Panc1 (cell line): ENCODE results near the gene DRD2. TPM values are rescaled to one million over a fixed set of nuclear protein-coding genes. Genes with fewer than 3 reads are reported as not detected.

Source experiments
- ATAC-seq: fragments of 200-7000 bp; cut with Tn5 transposase; 2 replicates; pipeline ENCODE4 v1.9.1; 2020; ENCODE audit warnings: mild to moderate bottlenecking, moderate library complexity
- BruUV-seq: library from RNA; stranded (reverse); fragments of 400-500 nt; replicated peaks from 2 replicates; lab custom pipeline; 2021; lab: Mats Ljungman, UMichigan
- CTCF ChIA-PET: fragments of 300-600 bp; sonication (Branson Sonifier 250); formaldehyde crosslinking; loops from one replicate; lab custom pipeline; 2022; ENCODE audit warnings: antibody characterized with exemption; lab: Charles Lee
- POLR2A ChIA-PET: fragments of 300-600 bp; sonication (Branson Sonifier 250); formaldehyde crosslinking; loops from one replicate; lab custom pipeline; 2022; ENCODE audit warnings: antibody characterized with exemption; lab: Charles Lee
- DNase-seq: peaks from one replicate; pipeline ENCODE4 v3.0.0-alpha.2; 2010; ENCODE audit warnings: low read depth, low spot score
- H3K27ac ChIP-seq: 2 replicates; pipeline ENCODE4 v1.5.1; 2011; ENCODE audit warnings: mild to moderate bottlenecking, low read length, inconsistent platforms
- H3K27me3 ChIP-seq: fragments of 200-500 bp; sonication (Bioruptor generic); 2 replicates; pipeline ENCODE4 v1.6.0; 2014; ENCODE audit warnings: low read length, inconsistent platforms; ENCODE audit not compliant: control insufficient read depth, insufficient read depth
- H3K36me3 ChIP-seq: fragments of 200-500 bp; sonication (Bioruptor generic); 2 replicates; pipeline ENCODE4 v1.5.1; 2014; ENCODE audit warnings: inconsistent platforms, mild to moderate bottlenecking, low read length, moderate library complexity; ENCODE audit not compliant: control insufficient read depth, insufficient read depth
- H3K4me1 ChIP-seq: 2 replicates; pipeline ENCODE4 v1.5.1; 2011; ENCODE audit warnings: inconsistent platforms, mild to moderate bottlenecking, low read length, moderate library complexity; ENCODE audit not compliant: control insufficient read depth, insufficient read depth
- H3K4me3 ChIP-seq, 2 experiments: 2 replicates each; pipeline ENCODE4 v1.5.1; 2011 to 2012; ENCODE audit warnings: low read depth in 2 of 2, low read length in 2 of 2, mild to moderate bottlenecking in 2 of 2, inconsistent platforms in 1 of 2, moderate library complexity in 1 of 2
- H3K9me3 ChIP-seq: fragments of 200-500 bp; sonication (Bioruptor generic); 2 replicates; pipeline ENCODE4 v1.5.1; 2014; ENCODE audit warnings: low read depth, mild to moderate bottlenecking, inconsistent platforms, low read length, moderate library complexity; ENCODE audit not compliant: control insufficient read depth, insufficient read depth
- CTCF ChIP-seq: fragments of 450-650 bp; IDR thresholded peaks from 2 replicates; pipeline ENCODE4 v1.5.1; 2017; ENCODE audit warnings: mild to moderate bottlenecking
- POLR2AphosphoS5 ChIP-seq: IDR thresholded peaks from 2 replicates; pipeline ENCODE4 v1.6.1; 2012; ENCODE audit warnings: mild to moderate bottlenecking, low read depth, low read length, moderate library complexity
- REST ChIP-seq, 2 experiments: IDR thresholded peaks; 2 replicates each; pipeline ENCODE4 v1.6.1; 2011 to 2012; ENCODE audit warnings: low read depth in 2 of 2, control low read depth in 1 of 2, low read length in 1 of 2, mild to moderate bottlenecking in 1 of 2, moderate library complexity in 1 of 2; ENCODE audit not compliant: insufficient read depth in 1 of 2
- SIN3A ChIP-seq: IDR thresholded peaks from 2 replicates; pipeline ENCODE4 v1.6.1; 2012; ENCODE audit warnings: low read depth, mild to moderate bottlenecking, low read length, moderate library complexity, borderline replicate concordance; ENCODE audit not compliant: insufficient read depth
- TCF7L2 ChIP-seq: IDR thresholded peaks from 2 replicates; pipeline ENCODE4 v1.6.1; 2011; ENCODE audit warnings: mild to moderate bottlenecking, low read depth, low read length, inconsistent platforms
- in situ Hi-C: cut with HindIII; loops from 2 replicates; pipeline ENCODE4 v1.10.0; 2016; ENCODE audit warnings: low sequenced_read_pairs, low pct_unique_long_range_greater_than_20kb
- intact Hi-C: fragments of 100-400 bp; cut with micrococcal nuclease; formaldehyde crosslinking; loops from one replicate; pipeline ENCODE4 v1.10.0; 2022; ENCODE audit not compliant: unreplicated experiment
- total RNA-seq: library from RNA; stranded (reverse); gene quantifications from one replicate; pipeline ENCODE4 v1.2.1, GENCODE V29; 2021; ENCODE audit not compliant: unreplicated experiment

The DRD2 gene
- total RNA-seq, 1 experiment from 2014 or later = 5.3 TPM

GRCh38 chr11:113397821-113398220, 77.4 kb downstream of the DRD2 start:
- Histone ChIP-seq H3K27ac (no peak overlapping the region), H3K27me3 (no peaks in the 10 kb centered on the region), H3K4me3 (no peak overlapping the region), H3K4me1 (no peaks in the 10 kb centered on the region), H3K36me3 (no peaks in the 10 kb centered on the region), H3K9me3 (no peaks in the 10 kb centered on the region)
- BruUV-seq = no TSS peak
- no peak for ATAC-seq
- no peak for TF ChIP-seq POLR2AphosphoS5
- intact Hi-C loops = no loop called here
- in situ Hi-C loops = no loop called here
- DNase-seq = no peak
- ChIA-PET POLR2A (no interaction called here), CTCF (no interaction called here)

GRCh38 chr11:113397212-113397611, 78.0 kb downstream of the DRD2 start:
- ATAC-seq (peak; percentile 17; the same call in 1 of the 2 replicates), DNase-seq (no peak)
- TF ChIP-seq REST (IDR thresholded peaks at IDR 0.05; ENCODE audit: insufficient read depth in 1 of 2, low read depth in 2 of 2, low read length in 1 of 2) (no peak), TCF7L2 (no peak), POLR2AphosphoS5 (no peak), SIN3A (no peak), CTCF (no peak)
- Histone ChIP-seq H3K4me1 (no peaks in the 10 kb centered on the region), H3K36me3 (no peaks in the 10 kb centered on the region), H3K9me3 (no peaks in the 10 kb centered on the region), H3K27me3 (no peaks in the 10 kb centered on the region), H3K4me3 (no peak overlapping the region), H3K27ac (no peak overlapping the region)
- intact Hi-C loops = no loop called here
- in situ Hi-C loops = no loop called here
- BruUV-seq = no TSS peak
- POLR2A ChIA-PET = no interaction called here
- CTCF ChIA-PET = no interaction called here

GRCh38 chr11:113396690-113397089, 78.5 kb downstream of the DRD2 start:
- BruUV-seq = no TSS peak
- H3K27me3 ChIP-seq = no peaks in the 10 kb centered on the region
- DNase-seq (no peak), ATAC-seq (no peak)
- CTCF ChIA-PET = no interaction called here
- POLR2A ChIA-PET = interaction anchor here (0.5 kb wide), 1 partner anchor 196 kb away, joined by 4 read pairs; no protein-coding TSS in a partner anchor
- H3K36me3 ChIP-seq = no peaks in the 10 kb centered on the region
- in situ Hi-C loops = no loop called here
- no peak overlapping the region for H3K27ac ChIP-seq
- no peaks in the 10 kb centered on the region for H3K4me1 ChIP-seq
- no peaks in the 10 kb centered on the region for H3K9me3 ChIP-seq
- intact Hi-C loops = no loop called here
- TF ChIP-seq TCF7L2 = no peak
- no peak for TF ChIP-seq SIN3A
- TF ChIP-seq REST (IDR thresholded peaks at IDR 0.05; ENCODE audit: insufficient read depth in 1 of 2, low read depth in 2 of 2, low read length in 1 of 2) = no peak
- TF ChIP-seq CTCF = no peak
- H3K4me3 ChIP-seq = no peak overlapping the region
